GM12872 (cell line): ENCODE data around the gene CCNT2.

ENCODE experiments used
- TF ChIP-seq, protein P1 (sequence below): IDR thresholded peaks from 3 replicates; pipeline ENCODE4 v1.5.1; 2011; ENCODE audit warnings: low read depth, mild to moderate bottlenecking, low read length, moderate library complexity; ENCODE audit not compliant: insufficient read depth

The CCNT2 gene

DNA sequence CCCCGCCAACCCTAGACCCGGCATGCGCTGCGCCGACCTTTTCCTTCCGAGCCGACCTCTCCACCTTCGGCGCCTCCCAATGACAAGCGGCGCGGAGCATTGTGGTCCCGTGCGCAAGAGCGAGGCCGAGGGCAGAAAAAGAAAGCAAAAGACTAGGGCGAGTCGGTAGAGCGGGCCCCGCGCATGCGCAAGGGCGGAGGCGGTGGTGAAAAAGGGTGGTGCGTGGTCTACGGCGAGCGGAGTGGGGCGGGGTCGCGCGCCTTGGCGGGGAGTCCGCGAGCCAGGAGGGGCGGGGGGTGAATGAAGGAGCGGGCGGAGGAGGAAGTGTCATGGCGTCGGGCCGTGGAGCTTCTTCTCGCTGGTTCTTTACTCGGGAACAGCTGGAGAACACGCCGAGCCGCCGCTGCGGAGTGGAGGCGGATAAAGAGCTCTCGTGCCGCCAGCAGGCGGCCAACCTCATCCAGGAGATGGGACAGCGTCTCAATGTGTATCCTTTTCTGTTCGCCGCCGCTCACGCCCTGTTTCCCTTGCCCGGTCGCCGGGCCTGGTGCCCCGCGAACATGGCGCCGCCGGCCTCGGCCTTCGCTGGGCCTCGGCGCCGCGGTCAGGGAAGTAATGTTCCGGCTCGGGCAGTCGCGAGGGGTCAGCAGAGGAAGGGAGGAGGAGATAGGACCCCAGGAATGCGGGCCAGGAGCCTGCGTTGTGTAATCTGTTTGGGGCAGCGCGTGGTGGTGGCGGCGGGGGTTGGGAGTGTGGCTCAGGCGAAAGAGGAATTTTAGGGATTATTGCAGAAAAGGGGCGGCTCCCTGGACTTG is at the start of gene CCNT2:
Gene CCNT2, plus strand, starts transcription at position 297 of the 815 bp plus-strand sequence. Its CDS starts 33 bp downstream, at position 330.
- TF ChIP-seq, protein P1, sequence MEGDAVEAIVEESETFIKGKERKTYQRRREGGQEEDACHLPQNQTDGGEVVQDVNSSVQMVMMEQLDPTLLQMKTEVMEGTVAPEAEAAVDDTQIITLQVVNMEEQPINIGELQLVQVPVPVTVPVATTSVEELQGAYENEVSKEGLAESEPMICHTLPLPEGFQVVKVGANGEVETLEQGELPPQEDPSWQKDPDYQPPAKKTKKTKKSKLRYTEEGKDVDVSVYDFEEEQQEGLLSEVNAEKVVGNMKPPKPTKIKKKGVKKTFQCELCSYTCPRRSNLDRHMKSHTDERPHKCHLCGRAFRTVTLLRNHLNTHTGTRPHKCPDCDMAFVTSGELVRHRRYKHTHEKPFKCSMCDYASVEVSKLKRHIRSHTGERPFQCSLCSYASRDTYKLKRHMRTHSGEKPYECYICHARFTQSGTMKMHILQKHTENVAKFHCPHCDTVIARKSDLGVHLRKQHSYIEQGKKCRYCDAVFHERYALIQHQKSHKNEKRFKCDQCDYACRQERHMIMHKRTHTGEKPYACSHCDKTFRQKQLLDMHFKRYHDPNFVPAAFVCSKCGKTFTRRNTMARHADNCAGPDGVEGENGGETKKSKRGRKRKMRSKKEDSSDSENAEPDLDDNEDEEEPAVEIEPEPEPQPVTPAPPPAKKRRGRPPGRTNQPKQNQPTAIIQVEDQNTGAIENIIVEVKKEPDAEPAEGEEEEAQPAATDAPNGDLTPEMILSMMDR: no peak

DNA sequence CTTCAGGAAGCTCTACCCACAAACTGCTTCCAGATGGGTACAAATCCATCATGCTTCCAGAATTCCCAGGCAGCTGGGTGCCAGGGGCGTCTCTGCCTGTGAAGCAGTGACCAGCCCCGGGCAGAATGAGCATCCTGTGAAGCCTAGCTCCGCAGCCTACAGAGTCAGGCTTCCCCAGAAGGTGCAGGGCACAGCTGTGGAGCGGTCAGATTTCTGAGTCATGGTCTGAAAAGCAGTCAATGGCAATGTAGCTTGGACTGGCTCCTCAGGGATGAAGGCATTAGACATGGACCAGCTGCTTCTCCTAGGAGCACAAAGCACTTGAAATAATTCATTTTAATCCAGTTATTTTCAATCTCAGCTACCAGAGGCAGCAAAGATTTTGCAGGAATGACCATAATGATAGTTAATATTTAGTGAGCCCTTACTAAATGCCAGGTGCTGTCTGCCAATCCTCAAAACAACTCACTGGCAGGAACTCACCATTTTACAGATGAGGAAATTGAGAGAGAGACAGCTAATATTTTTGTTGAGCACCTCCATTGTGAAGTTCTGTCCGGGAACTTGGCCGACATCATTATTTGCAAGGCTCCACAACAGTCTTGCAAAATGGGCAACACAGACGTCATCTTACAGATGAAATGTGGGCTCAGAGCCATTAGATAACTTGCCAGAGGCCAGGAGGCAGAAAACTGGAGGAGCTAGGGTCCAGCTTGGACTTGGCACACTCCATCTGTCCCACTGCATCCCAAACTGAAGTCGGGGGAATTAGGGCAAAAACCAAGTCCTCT is 48.5 kb upstream of the CCNT2 start:
- TF ChIP-seq, protein P1: no peak

DNA sequence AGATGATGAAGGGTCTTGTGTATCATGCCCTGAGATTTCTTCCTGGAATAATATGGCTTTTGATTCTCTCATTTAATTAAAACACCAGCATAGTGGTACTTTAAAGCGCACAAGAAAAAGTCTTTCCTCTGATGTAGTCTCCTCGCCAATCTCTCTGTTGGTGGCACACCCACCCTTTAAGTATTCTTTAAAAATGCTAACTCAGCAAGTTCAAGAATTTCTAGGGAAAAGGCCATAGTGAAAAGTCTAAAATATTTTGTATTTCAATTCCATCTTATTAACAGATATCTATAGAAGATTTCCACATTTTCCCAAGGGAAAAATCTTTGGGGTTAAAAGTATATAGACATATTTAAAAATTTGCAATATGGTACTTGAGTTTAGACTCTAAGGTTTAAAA is 45.5 kb upstream of the CCNT2 start:
- TF ChIP-seq, protein P1: no peak

DNA sequence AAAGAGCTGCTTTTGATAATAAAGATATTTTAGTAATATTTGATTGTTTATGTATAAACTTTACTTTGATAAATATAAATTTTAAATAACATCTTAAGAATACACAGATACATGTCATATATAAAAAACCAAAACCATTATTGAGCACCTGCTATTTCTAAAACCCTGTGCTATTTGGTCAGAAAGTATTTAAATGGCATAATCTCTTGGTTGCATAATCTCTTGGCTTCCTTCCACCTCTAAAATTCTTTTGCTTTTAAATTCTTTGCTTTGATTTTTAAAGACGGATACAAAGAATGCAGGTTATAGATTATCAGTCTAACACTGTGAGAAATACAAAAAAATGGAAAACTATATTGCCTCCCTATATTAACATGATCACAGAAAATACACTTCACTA is 43.3 kb upstream of the CCNT2 start:
- TF ChIP-seq, protein P1: no peak

DNA sequence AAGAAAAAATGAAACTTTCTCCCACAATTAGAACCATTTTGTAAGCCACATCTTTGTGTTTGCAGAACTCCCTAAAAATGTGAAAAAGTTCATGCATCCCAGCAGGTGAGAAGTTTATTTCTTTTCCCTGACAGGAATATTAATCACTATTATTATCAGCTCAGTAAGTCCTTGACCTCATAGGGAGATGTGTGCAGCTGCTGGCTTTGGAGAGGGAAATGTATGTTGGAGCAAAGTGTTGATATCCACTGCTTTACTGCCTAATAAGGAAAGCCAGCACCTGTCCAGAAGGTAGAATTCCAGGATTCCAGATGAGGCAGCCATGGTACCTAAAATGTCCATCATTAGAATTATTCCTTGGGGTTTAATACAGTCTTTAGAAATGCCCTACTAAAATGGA is 35.8 kb upstream of the CCNT2 start:
- TF ChIP-seq, protein P1: no peak

DNA sequence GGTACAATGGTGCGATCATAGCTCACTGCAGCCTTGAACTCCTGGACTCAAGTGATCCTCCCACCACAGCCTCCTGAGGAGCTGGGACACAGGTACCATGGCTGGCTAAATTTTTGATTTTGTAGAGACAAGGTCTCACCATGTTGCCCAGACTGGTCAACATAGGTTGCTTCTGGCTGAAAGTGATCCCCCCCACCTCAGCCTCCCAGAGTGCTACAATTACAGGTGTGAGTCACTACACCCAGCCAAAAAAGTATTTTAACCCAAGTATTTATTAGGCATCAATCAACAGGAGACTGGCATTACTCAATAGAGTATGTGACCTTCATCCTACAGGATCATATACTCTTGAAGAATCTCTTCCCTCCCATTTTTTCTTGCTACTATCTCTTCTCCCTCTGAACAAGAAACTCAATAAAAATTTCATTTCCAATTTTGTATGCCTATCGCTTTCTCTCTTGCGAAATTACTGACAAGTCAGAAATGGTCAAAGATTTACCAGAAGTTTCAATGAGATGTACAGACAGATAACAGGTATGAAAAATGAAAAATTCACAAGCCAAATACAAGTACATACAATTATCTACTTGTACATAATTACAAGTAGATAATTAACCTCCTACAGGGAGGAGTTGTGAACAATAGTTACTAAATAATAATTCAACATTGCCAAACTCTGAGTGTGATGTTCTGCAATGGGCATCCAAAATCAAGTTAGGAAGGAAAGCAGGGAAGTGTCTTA is 34.9 kb upstream of the CCNT2 start:
- TF ChIP-seq, protein P1: no peak

DNA sequence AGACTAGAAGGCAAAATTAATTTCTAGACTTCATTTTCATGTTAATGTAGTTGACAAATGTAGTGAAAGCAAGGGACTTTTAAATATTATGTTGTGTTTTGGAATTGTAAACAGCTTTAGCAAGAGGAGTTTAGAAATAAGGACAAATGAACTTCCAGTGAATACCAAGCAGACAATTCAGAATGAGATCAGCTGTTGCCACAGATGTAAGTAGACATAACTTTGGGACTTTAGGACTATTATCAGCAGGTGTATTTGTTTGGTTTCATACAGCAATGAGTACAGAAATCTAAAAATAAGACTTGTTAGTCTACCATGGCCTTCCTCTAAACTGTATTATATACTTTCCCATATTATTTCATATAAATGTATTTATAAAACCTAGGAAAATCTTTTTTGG is 34.2 kb upstream of the CCNT2 start:
- TF ChIP-seq, protein P1: no peak
